ENCODE data around the gene TEX14. TPM values are rescaled to one million over a fixed set of nuclear protein-coding genes. Genes with fewer than 3 reads are reported as not detected.
A peak's percentile ranks its signal among the peaks of the same experiment; 100 is the strongest.

TEX14 gene
- total and polyA plus RNA-seq, 7 donors: 0.09 to 0.36 (median 0.28) TPM; not detected in 2

GRCh38 chr17:58640202-58640601, 51.6 kb downstream of the TEX14 start:
- intact Hi-C loops (cut with DNase I): no loop called here
- H3K4me1 ChIP-seq: no peaks in the 10 kb centered on the region
- H3K4me3 ChIP-seq: no peak overlapping the region
- H3K36me3 ChIP-seq: no peaks in the 10 kb centered on the region
- no peaks in the 10 kb centered on the region for H3K27me3 ChIP-seq
- 62 to 80% methylated on average over 4 of the region's 4 CpGs for WGBS, 2 donors
- H3K9me3 ChIP-seq: no peaks in the 10 kb centered on the region
- DNase-seq: no peak
- no peak for TF ChIP-seq POLR2AphosphoS5 (IDR thresholded peaks at IDR 0.05)
- no peak for TF ChIP-seq EP300 (IDR thresholded peaks at IDR 0.05)
- TF ChIP-seq POLR2A (IDR thresholded peaks at IDR 0.05): no peak
- no peak for TF ChIP-seq CTCF (IDR thresholded peaks at IDR 0.05)
- H3K27ac ChIP-seq: no peak overlapping the region

GRCh38 chr17:58639681-58640080, 52.2 kb downstream of the TEX14 start:
- no peaks in the 10 kb centered on the region for H3K27me3 ChIP-seq
- no peaks in the 10 kb centered on the region for H3K9me3 ChIP-seq
- H3K4me1 ChIP-seq: no peaks in the 10 kb centered on the region
- H3K27ac ChIP-seq: no peak overlapping the region
- TF ChIP-seq POLR2AphosphoS5 (IDR thresholded peaks at IDR 0.05) (no peak), POLR2A (IDR thresholded peaks at IDR 0.05) (no peak)
- no peak overlapping the region for H3K4me3 ChIP-seq
- intact Hi-C loops (cut with DNase I): loop anchor here (10.0 kb wide), 1 partner anchor 285 kb away; the partner anchor contains the start of gene SUPT4H1
- H3K36me3 ChIP-seq: no peaks in the 10 kb centered on the region
- WGBS, 2 donors: 66 to 81% methylated on average over 6 of the region's 6 CpGs
- no peak for DNase-seq

- no peak for DNase-seq
- intact Hi-C loops (cut with DNase I): loop anchor here (10.0 kb wide), 1 partner anchor 282 kb away; the partner anchor contains the start of gene SUPT4H1
- WGBS, 2 donors: 79 to 81% methylated on average over 12 of the region's 12 CpGs
- TF ChIP-seq POLR2A (IDR thresholded peaks at IDR 0.05): no peak
- no peak for TF ChIP-seq CTCF (IDR thresholded peaks at IDR 0.05)
- no peak for TF ChIP-seq EP300 (IDR thresholded peaks at IDR 0.05)
- no peak for TF ChIP-seq POLR2AphosphoS5 (IDR thresholded peaks at IDR 0.05)
- Histone ChIP-seq H3K9me3 (no peaks in the 10 kb centered on the region), H3K36me3 (no peaks in the 10 kb centered on the region), H3K27me3 (no peaks in the 10 kb centered on the region), H3K4me3 (no peak overlapping the region), H3K4me1 (peaks cover 0 to 6% (median 2%) of the 10 kb centered on the region in 4 donors), H3K27ac (no peak overlapping the region)
These were observed 54.8 kb downstream of the TEX14 start for GRCh38 chr17:58637011-58637570.

GRCh38 chr17:58632324-58633314, 59.2 kb downstream of the TEX14 start:
- H3K36me3 ChIP-seq: no peaks in the 10 kb centered on the region
- H3K4me3 ChIP-seq: peak overlapping the region; percentile 30 to 49 (median 40)
- H3K9me3 ChIP-seq: no peaks in the 10 kb centered on the region
- peak overlapping the region; percentile 73 to 88 (median 84) for H3K27ac ChIP-seq
- no peaks in the 10 kb centered on the region for H3K27me3 ChIP-seq
- no peak for TF ChIP-seq POLR2A (IDR thresholded peaks at IDR 0.05)
- no peak for TF ChIP-seq EP300 (IDR thresholded peaks at IDR 0.05)
- no peak for TF ChIP-seq CTCF (IDR thresholded peaks at IDR 0.05)
- no peak for TF ChIP-seq POLR2AphosphoS5 (IDR thresholded peaks at IDR 0.05)
- H3K4me1 ChIP-seq: peaks cover 0 to 11% (median 5%) of the 10 kb centered on the region in 4 donors
- no peak for DNase-seq
- intact Hi-C loops (cut with DNase I): loop anchor here (1.0 to 10.0 kb wide), 4 partner anchors 26 to 278 kb away; partner anchors contain the start of genes RAD51C, SUPT4H1 and TEX14
- WGBS, 2 donors: 74 to 81% methylated on average over 20 of the region's 20 CpGs
